Pulmonary artery endothelial cell (primary cell): Measurements from ENCODE around the gene LRP1-AS. TPM values are rescaled to one million over a fixed set of nuclear protein-coding genes. Genes with fewer than 3 reads are reported as not detected.

Source experiments
- DNase-seq: peaks from one replicate; pipeline ENCODE4 v3.0.0-alpha.2; 2011; ENCODE audit warnings: low read depth, low spot score
- total RNA-seq: library from RNA; depleted of rRNA; stranded (reverse); fragments of >200 nt; gene quantifications from 2 replicates; pipeline ENCODE4 v1.2.3, GENCODE V29; 2014

Gene LRP1-AS
- total RNA-seq, 1 donor from 2014 or later, result not detected

DNA sequence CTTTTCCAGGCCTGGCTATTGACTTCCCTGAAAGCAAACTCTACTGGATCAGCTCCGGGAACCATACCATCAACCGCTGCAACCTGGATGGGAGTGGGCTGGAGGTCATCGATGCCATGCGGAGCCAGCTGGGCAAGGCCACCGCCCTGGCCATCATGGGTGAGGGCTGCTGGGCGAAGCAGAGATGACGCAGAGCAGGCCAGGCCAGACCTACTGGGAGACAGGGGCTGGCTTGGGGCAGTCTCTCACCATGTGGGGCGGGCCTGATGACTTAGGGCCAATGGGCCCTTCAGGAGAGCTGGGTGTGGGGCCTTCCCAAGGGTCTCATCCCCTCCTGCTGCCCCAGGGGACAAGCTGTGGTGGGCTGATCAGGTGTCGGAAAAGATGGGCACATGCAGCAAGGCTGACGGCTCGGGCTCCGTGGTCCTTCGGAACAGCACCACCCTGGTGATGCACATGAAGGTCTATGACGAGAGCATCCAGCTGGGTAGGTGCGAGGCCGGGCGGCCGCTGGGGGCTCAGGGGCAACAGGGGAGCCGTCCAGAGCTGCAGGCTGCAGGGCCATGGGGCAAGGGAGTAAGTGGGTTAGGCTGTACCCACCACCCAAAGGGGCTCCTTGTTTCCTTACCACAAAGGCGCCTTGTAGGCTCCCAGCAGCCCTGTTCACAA lies 33.0 kb upstream of the LRP1-AS start:
- DNase-seq, result no peak

DNA sequence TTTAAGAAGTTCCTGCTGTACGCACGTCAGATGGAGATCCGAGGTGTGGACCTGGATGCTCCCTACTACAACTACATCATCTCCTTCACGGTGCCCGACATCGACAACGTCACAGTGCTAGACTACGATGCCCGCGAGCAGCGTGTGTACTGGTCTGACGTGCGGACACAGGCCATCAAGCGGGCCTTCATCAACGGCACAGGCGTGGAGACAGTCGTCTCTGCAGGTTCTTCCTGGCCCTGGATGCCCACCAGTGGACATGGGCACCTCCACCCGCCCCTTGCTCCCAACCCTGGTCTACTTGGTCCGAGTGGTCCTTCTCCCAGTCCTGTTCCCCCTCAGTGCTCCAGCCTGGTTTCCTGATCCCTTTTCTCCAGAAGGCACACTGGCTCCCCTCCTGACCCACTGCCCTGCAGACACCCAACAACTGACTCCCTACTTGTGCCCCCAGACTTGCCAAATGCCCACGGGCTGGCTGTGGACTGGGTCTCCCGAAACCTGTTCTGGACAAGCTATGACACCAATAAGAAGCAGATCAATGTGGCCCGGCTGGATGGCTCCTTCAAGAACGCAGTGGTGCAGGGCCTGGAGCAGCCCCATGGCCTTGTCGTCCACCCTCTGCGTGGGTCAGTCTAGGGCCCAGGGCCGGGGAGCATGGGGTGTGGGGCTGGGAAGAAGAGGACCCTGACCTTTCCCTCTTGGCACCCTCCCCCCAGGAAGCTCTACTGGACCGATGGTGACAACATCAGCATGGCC lies 32.1 kb upstream of the LRP1-AS start:
- no peak for DNase-seq

DNA sequence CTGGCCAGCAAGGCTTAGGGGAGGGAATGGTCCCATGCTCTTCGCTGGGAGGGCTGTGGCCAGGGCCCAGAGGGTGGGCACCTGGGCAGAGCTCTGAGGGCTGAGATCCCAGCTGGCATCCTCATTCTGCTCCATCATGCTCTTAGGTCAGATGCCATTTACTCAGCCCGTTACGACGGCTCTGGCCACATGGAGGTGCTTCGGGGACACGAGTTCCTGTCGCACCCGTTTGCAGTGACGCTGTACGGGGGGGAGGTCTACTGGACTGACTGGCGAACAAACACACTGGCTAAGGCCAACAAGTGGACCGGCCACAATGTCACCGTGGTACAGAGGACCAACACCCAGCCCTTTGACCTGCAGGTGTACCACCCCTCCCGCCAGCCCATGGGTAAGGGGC lies 30.8 kb upstream of the LRP1-AS start:
- DNase-seq, result no peak

DNA sequence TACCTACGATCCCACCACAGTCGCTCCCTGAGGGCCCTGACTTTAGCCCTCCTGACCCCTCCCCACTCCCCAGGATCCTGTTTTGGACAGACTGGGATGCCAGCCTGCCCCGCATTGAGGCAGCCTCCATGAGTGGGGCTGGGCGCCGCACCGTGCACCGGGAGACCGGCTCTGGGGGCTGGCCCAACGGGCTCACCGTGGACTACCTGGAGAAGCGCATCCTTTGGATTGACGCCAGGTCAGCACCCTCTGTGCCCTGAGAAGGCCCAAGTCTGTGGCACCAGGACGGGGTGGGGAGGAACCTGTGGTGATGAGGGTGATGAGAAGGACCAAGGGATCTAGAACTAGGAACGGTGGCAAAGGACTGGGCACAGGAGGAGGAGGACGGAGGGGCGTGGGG lies 29.9 kb upstream of the LRP1-AS start:
- DNase-seq, result no peak

DNA sequence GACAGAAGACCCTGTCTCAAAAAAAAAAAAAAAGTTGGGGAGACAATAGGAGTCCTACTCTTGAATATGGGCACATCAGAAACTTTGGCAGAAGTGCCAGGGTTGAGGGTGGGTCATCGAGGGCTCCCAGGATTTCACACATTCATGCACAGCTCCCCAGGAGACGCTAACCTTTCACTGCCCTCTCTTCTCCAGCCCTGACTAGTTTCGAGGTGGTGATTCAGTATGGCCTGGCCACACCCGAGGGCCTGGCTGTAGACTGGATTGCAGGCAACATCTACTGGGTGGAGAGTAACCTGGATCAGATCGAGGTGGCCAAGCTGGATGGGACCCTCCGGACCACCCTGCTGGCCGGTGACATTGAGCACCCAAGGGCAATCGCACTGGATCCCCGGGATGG lies 29.4 kb upstream of the LRP1-AS start:
- DNase-seq, result no peak

DNA sequence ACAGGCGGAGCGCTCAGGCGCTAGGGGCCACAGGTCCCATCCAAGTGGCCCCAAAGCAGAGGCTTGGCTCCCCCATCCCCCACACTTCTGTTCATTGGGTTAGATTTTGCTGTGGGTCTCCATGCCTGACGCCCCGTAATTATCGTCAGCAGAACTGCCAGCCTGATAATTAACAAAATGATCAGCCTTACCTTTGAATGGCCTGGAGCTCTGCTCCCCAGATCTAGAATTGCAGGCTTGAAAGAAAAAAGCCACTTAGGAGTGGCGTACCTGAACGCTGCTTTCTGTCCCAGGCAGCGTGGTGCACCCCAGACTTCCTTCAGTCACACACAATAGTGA lies 28.7 kb upstream of the LRP1-AS start:
- no peak for DNase-seq

DNA sequence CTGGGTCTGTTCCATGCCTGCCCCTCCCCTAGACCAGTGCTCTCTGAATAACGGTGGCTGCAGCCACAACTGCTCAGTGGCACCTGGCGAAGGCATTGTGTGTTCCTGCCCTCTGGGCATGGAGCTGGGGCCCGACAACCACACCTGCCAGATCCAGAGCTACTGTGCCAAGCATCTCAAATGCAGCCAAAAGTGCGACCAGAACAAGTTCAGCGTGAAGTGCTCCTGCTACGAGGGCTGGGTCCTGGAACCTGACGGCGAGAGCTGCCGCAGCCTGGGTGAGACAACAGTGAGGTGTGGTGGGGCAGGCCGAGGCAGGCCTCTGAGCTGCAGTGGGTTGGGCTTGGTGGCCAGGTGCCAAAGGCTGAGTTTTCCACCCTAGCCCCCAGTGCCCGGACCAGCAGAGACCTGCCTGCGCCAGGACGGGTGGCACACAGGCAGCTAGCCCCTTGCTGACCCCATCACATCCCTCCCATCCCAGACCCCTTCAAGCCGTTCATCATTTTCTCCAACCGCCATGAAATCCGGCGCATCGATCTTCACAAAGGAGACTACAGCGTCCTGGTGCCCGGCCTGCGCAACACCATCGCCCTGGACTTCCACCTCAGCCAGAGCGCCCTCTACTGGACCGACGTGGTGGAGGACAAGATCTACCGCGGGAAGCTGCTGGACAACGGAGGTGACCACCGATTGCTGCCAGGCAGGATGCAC lies 28.2 kb upstream of the LRP1-AS start:
- DNase-seq, result no peak

DNA sequence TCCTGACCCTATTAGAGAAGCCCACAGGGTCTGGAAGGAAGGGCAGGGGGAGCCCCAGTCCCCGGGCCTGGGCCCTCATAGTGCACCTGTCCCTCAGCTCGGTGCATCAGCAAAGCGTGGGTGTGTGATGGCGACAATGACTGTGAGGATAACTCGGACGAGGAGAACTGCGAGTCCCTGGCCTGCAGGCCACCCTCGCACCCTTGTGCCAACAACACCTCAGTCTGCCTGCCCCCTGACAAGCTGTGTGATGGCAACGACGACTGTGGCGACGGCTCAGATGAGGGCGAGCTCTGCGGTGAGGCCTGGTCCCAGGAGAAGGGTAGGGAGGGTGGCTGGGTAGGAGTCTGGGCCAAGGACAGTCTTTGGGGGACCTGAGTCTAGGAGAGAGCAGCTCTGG lies 26.3 kb upstream of the LRP1-AS start:
- DNase-seq, result no peak

DNA sequence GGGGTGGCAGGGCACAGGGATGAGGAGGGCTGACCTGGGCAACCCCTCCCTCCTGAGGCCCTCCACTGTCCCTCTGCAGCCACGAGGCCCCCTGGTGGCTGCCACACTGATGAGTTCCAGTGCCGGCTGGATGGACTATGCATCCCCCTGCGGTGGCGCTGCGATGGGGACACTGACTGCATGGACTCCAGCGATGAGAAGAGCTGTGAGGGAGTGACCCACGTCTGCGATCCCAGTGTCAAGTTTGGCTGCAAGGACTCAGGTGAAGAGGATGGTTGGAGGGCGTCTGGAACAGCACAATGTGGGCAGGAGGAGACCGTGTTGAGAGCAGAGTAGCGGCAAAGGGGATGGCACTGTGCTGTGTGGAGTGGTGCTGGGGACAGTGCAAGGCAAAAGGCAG lies 25.7 kb upstream of the LRP1-AS start:
- DNase-seq, result no peak

DNA sequence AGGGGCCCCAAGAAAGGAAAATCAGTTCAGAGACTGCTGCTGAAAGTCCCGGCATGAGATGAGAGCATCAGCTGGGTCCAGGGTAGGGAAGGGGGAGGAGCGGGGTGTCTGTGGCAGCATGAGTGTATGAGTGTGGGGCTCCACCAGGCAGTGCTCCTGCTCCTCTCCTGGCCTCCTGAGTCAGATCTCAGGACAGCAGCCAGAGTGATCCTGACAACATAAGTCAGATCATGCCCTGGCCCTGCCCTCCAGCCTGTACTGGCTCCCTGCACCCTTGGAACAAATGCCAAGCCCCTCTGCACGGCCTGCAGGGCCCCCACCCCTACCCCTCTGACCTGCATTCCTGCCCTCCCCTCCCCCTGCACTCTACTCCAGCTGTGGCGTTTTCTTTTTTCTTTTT lies 24.2 kb upstream of the LRP1-AS start:
- DNase-seq, result no peak

DNA sequence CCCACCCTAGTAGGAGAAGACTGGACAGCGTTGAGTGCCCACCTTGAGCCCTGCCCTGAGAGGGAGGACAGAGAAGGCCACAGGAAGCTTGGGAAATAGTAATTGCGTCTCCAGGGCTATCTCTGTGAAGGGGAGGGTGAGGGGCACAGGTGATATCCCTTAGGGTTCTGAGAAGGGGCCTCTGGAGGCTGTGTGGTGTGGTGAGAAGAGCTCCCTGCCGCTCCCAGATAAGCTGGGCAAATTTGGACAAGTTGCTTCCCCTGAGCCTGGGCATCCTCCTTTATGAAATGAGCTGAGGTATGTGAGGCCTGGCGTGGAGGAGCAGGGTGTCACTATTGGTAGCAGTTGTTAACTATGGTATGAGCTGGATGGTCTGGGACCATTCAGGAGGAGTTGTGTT lies 23.5 kb upstream of the LRP1-AS start:
- DNase-seq, result no peak

DNA sequence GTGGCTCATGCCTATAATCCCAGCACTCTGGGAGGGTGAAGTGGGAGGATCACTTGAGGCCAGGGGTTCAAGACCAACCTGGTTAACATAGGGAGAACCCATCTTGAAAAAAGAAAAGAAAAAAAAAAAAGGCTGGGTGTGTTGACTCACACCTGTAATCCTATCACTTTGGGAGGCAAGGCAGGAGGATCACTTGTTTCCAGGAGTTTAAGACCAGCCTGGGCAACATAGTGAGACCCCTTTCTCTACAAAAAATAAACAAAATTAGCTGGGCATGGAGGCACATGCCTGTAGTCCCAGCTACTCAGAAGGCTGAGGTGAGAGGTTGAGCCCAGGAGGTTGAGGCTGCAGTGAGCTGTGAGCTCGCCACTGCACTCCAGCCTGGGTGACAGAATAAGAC lies 23.0 kb upstream of the LRP1-AS start:
- DNase-seq, result no peak

DNA sequence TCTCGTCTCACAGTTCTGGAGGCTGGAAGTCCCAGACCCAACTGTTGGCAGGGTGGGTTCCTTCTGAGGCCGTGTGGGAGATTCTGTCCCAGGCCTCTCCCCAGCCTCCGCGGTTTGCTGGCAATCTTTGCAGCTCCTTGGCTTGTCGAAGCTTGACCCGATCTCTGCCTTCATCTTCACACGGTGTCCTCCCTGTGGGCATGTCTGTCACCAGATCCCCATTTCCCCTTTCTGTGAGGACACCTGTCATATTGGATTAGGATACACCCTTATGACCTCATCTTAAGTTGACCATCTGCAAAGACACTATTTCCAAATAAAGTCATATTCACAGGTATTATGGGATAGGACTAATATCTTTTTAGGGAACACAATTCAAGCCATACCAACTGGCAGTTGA lies 22.6 kb upstream of the LRP1-AS start:
- no peak for DNase-seq

DNA sequence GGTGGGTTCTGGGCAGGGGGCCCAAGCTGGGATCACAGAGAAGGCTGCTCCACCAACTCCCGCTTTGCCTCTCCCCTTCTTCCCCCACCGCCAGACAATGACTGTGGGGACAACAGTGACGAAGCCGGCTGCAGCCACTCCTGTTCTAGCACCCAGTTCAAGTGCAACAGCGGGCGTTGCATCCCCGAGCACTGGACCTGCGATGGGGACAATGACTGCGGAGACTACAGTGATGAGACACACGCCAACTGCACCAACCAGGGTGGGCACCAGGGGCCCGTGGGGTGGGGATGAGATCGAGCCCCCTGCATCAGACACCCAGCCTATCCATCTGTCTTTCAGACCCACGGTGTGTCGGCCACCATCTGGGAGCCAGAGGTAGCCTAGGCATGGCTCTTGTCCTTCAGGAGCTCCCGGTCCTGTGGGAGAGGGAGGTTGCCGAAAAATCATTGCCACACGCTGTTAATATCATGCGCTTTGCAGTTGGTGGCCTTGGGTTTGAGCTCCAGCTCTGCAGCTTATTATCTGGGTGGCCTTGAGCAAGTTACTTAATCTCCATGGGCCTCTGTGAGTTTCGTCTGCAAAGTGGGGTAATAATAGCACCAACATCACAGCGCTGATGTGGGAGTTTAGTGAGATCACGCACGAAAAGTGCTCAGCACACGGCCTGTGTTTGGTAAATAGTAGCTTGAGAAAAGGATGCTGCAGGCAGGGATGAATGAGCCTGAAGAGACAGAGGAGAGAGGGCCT lies 21.8 kb upstream of the LRP1-AS start:
- DNase-seq, result no peak

DNA sequence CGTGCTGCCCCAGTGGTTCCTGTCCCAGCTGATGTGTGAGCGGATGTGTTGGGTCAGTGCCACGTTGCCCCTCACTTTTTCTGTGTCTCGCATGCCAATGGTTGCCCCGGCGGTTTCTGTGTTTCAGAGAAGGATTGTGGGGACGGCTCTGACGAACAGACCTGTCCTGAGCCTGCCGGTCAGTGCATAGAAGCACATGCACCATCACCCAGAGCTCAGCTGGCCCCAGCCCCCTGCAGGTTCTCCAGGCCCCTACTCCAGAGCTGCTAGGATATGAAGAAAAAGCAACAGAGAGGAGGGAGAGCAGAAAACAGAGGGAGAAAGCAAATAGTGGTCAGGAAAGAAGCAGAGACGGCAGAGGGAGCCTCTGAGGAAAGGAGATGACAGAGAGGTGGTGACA lies 20.6 kb upstream of the LRP1-AS start:
- no peak for DNase-seq

DNA sequence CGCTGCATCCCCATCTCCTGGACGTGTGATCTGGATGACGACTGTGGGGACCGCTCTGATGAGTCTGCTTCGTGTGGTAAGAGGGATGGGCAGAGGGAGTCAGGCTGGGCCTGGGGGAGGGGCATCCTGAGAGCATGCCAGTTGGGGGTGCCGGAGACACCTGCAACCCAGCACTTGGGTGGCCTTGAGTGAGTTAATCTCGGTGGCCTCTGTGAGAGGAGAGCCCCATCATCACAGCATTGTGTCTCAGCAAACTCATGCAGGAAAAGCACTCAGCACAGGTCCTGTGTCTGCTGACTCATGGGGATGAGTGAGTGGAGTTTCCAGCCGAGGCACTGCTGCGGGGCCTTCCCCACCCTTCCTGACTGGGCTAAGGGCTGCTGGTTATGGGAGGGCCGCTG lies 19.6 kb upstream of the LRP1-AS start:
- DNase-seq, result no peak

DNA sequence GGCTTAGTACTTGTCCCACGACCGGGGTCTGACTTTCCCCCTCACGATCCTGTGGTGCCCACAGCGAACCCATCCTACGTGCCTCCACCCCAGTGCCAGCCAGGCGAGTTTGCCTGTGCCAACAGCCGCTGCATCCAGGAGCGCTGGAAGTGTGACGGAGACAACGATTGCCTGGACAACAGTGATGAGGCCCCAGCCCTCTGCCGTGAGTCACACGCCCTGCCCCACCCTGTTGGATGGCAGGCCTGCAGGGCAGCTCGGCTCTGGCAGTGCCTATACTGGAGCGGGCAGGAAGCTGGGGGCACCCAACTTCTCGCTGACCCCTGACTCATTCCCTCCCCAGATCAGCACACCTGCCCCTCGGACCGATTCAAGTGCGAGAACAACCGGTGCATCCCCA lies 18.3 kb upstream of the LRP1-AS start:
- no peak for DNase-seq

DNA sequence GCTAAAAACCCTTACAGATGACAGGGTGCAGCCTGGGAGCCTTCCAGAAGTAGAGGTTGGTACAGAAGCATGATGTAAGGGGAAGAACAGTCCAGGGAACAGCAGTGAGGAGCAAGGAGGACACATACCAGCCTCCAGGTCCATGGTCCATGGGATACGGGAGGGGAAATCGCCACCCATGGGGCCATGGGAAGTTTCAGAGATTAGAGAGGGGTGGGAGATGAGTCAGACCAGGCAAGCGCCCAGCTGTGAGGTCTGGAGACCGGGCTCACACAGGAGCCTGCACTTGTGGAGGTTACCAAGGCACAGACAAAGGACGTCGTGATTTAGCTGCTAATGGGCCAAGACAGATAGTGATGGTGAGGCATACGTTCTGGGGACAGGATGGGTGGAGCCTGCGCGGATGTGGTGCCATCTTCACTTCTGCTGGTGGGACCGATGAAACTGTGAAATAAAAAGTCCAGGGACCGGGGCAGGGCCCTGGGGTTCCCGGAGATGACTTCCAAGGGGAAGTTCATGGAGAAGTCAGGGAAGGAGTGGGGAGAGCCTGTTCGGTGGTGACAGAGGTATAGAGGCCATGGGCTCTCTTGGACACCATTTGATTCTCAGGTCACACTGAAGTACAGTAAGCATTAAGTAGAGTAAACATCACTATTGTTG lies 17.7 kb upstream of the LRP1-AS start:
- DNase-seq, result no peak

DNA sequence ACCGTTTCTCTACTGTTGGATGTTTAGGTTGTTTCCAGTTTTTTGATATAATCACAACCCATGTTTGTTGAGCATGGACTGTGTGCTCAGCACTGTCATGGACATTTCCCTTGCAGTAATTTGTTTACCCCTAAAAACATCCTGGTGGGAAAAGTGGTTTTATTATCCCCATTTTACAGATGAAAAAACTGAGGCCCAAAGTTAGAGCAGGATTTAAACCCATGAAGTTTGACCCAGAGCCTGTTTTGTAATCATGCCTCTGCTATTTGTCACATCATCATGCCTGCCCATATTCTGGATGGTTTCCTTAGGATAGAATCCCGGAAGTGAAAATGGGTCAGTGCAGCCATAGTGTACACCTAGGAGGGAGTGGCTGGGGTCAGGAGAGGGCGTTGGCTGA lies 17.0 kb upstream of the LRP1-AS start:
- DNase-seq, result no peak

DNA sequence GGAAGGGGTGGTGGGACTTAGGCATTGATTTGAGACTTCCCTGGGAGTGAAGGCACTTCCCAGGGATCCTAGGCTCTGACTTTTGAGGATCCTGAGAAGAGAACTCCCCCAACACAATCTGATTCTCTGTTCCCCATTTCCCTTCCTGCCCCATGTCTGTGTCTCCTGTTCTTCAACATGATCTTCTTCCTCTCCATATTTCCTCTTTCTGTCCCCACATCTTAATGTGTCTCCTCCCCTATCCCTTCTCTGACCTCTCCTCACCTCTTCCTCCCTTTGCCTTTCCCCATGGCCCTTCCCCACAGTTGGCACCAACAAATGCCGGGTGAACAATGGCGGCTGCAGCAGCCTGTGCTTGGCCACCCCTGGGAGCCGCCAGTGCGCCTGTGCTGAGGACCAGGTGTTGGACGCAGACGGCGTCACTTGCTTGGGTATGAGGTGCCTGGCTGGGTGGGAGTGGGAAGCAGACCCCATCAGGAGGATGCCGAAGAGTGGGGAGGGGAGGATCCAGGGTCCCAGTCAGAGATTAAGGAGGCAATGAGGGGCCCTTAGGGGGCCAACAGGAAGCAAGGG lies 15.2 kb upstream of the LRP1-AS start:
- DNase-seq, result no peak

DNA sequence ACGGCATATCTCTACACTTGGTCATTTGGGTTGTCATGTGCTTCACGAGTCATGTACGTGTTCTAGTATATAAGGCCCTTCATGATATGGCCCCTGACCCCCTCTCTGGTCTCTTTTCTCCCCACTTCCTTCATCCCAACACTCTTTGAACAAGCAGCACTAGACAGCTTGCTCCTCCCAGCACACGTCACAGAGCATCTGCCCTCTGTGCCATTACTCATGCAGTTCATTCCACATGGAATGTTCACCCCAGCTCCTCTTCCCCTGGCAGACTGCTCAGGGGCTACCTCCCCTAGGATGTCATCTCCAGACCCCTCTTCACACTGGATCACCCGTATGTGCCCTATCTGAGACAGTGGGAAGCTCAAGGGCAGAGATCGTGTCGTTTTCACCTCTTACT lies 14.1 kb upstream of the LRP1-AS start:
- no peak for DNase-seq
